Activated T-helper 2 cell treated with anti-CD3 and anti-CD28 coated beads, Interferon-gamma antibody, Interleukin-2, Interleukin-4, amounts not matched to agents 10 μg/mL and 5 μg/mL and 100 μg/mL, durations not matched to agents 14 hours and 24 hours and 36 hours (primary cell): ENCODE results near the gene DNAJC5G. TPM values are rescaled to one million over a fixed set of nuclear protein-coding genes. Genes with fewer than 3 reads are reported as not detected.
A peak's percentile ranks its signal among the peaks of the same experiment; 100 is the strongest.

Experiments
- DNase-seq: peaks from one replicate; pipeline ENCODE4 v3.0.0; 2021; ENCODE audit warnings: low spot score
- H3K27ac Mint-ChIP-seq: one replicate; pipeline ENCODE4 v1.8.0; 2021; ENCODE audit warnings: mixed read lengths
- H3K27me3 Mint-ChIP-seq: one replicate; pipeline ENCODE4 v1.8.0; 2021; ENCODE audit warnings: low read depth, mixed read lengths
- H3K36me3 Mint-ChIP-seq: one replicate; pipeline ENCODE4 v1.8.0; 2021; ENCODE audit warnings: low read depth, mixed read lengths
- H3K4me1 Mint-ChIP-seq: one replicate; pipeline ENCODE4 v1.8.0; 2021; ENCODE audit warnings: low read depth, mixed read lengths
- H3K4me3 Mint-ChIP-seq: one replicate; pipeline ENCODE4 v1.8.0; 2021; ENCODE audit warnings: low read depth, mild to moderate bottlenecking, moderate library complexity, mixed read lengths
- H3K9me3 Mint-ChIP-seq: one replicate; pipeline ENCODE4 v1.8.0; 2021; ENCODE audit warnings: mixed read lengths
- intact Hi-C: fragments of 100-400 bp; cut with micrococcal nuclease; formaldehyde crosslinking; loops from one replicate; pipeline ENCODE4 v1.15.1; 2023
- total RNA-seq: library from RNA; stranded (reverse); gene quantifications from 2 replicates; pipeline ENCODE4 v1.2.3, GENCODE V29; 2022

Gene DNAJC5G
- total RNA-seq, 1 donor from 2014 or later: not detected

GRCh38 chr2:27324720-27325119, 49.5 kb downstream of the DNAJC5G start:
- DNase-seq: no peak
- Mint-ChIP-seq H3K4me1 (peaks cover 17% of the 10 kb centered on the region), H3K36me3 (peaks cover 34% of the 10 kb centered on the region), H3K9me3 (no peaks in the 10 kb centered on the region), H3K4me3 (peak overlapping the region; percentile 44), H3K27ac (no peak overlapping the region), H3K27me3 (no peaks in the 10 kb centered on the region)
- intact Hi-C loops: no loop called here

Other genes with a start within 250 kb of the DNAJC5G start
- 96.3 and 102 TPM in 2 replicates for gene TMEM214, start 242.5 kb upstream of the DNAJC5G start, total RNA-seq
- gene AGBL5, start 223.8 kb upstream of the DNAJC5G start, total RNA-seq: 12.5 and 13.8 TPM in 2 replicates
- 330 and 341 TPM in 2 replicates for gene OST4, start 203.8 kb upstream of the DNAJC5G start, total RNA-seq
- gene EMILIN1, start 196.8 kb upstream of the DNAJC5G start, total RNA-seq: 0.87 and 0.94 TPM in 2 replicates
- gene KHK, start 188.7 kb upstream of the DNAJC5G start, total RNA-seq: 12.3 and 13.4 TPM in 2 replicates
- 8.1 and 9.0 TPM in 2 replicates for gene CGREF1, start 156.3 kb upstream of the DNAJC5G start, total RNA-seq
- 1.2 and 1.5 TPM in 2 replicates for gene ABHD1, start 151.6 kb upstream of the DNAJC5G start, total RNA-seq
- 79.8 and 82.6 TPM in 2 replicates for gene PREB, start 140.8 kb upstream of the DNAJC5G start, total RNA-seq
- gene PRR30, start 136.0 kb upstream of the DNAJC5G start, total RNA-seq: not detected in 2 replicates
- not detected in 2 replicates for gene TCF23, start 126.4 kb upstream of the DNAJC5G start, total RNA-seq
- 107 and 114 TPM in 2 replicates for gene ATRAID, start 63.4 kb upstream of the DNAJC5G start, total RNA-seq
- 70.7 and 73.9 TPM in 2 replicates for gene SLC5A6, start 63.2 kb upstream of the DNAJC5G start, total RNA-seq
- 141 and 146 TPM in 2 replicates for gene CAD, start 58.1 kb upstream of the DNAJC5G start, total RNA-seq
- gene SLC30A3, start 12.4 kb upstream of the DNAJC5G start, total RNA-seq: 1.7 and 1.9 TPM in 2 replicates
- gene TRIM54, start 7.0 kb downstream of the DNAJC5G start, total RNA-seq: 0.21 and 0.25 TPM in 2 replicates
- 0.94 and 1.3 TPM in 2 replicates for gene UCN, start 33.0 kb downstream of the DNAJC5G start, total RNA-seq
- gene MPV17, start 47.7 kb downstream of the DNAJC5G start, total RNA-seq: 80.4 and 82.6 TPM in 2 replicates
- 65.8 and 66.9 TPM in 2 replicates for gene GTF3C2, start 81.3 kb downstream of the DNAJC5G start, total RNA-seq
- 43.4 and 44.8 TPM in 2 replicates for gene EIF2B4, start 94.9 kb downstream of the DNAJC5G start, total RNA-seq
- gene SNX17, start 95.2 kb downstream of the DNAJC5G start, total RNA-seq: 117 and 120 TPM in 2 replicates
- gene ZNF513, start 105.3 kb downstream of the DNAJC5G start, total RNA-seq: 11.7 and 12.8 TPM in 2 replicates
- gene PPM1G, start 134.2 kb downstream of the DNAJC5G start, total RNA-seq: 159 and 163 TPM in 2 replicates
- 98.0 and 106 TPM in 2 replicates for gene NRBP1, start 153.2 kb downstream of the DNAJC5G start, total RNA-seq
- gene KRTCAP3, start 166.9 kb downstream of the DNAJC5G start, total RNA-seq: 6.2 and 7.5 TPM in 2 replicates
- 16.4 and 18.8 TPM in 2 replicates for gene IFT172, start 214.3 kb downstream of the DNAJC5G start, total RNA-seq
- 0.18 and 0.30 TPM in 2 replicates for gene FNDC4, start 219.8 kb downstream of the DNAJC5G start, total RNA-seq
- not detected in 2 replicates for gene GCKR, start 221.4 kb downstream of the DNAJC5G start, total RNA-seq